OCI-LY1 (cell line): Measurements from ENCODE around the gene TKTL1.

ENCODE experiments used
- CTCF ChIP-seq: fragments of 200-600 bp; sonication (generic), shearing (Covaris generic); IDR thresholded peaks from 2 replicates; pipeline ENCODE4 v1.5.1; 2017; ENCODE audit warnings: mild to moderate bottlenecking, antibody characterized with exemption, low read length, moderate library complexity, mixed read lengths
- EZH2 ChIP-seq: fragments of 200-600 bp; sonication (generic), shearing (Covaris generic); IDR thresholded peaks from 2 replicates; pipeline ENCODE4 v1.8.0; 2017; ENCODE audit warnings: borderline replicate concordance, mixed run types, mild to moderate bottlenecking, antibody characterized with exemption, low read length, moderate library complexity, mixed read lengths

GRCh38 chrX:154309041-154309775 lies 13.6 kb downstream of the TKTL1 start:
- TF ChIP-seq CTCF: no peak
- TF ChIP-seq EZH2: no peak
